ENCODE results near the gene B4GAT1.
"Not testable (repeated sequence)": the region's sequence is repeated elsewhere in the genome, so short reads cannot be mapped to it uniquely, and the experiment has no call there.

- TF ChIP-seq CTCF, EZH2phosphoT487 (IDR thresholded peaks at IDR 0.05; ENCODE audit: low read length): not testable (repeated sequence)
These were observed 27.1 kb downstream of the B4GAT1 start for GRCh38 chr11:66320289-66320688.

Data from MM.1S (cell line).